SK-N-SH (cell line): ENCODE measurements around the gene LCP2. TPM values are rescaled to one million over a fixed set of nuclear protein-coding genes. Genes with fewer than 3 reads are reported as not detected.

ENCODE experiments used
- CTCF ChIA-PET: fragments of 300-600, 350-600 bp; formaldehyde crosslinking; extraction: SDS; loops from one replicate; lab custom pipeline; 2021; lab: Yijun Ruan, JAX
- POLR2A ChIA-PET: fragments of 350-600 bp; sonication (Branson Sonifier 250); formaldehyde crosslinking; extraction: SDS; loops from one replicate; lab custom pipeline; 2020; ENCODE audit warnings: antibody characterized with exemption, inconsistent platforms; lab: Yijun Ruan, JAX
- DNase-seq: peaks from one replicate; pipeline ENCODE4 v3.0.0; 2012
- H2AFZ ChIP-seq: fragments of 200-600 bp; sonication (generic); 2 replicates; pipeline ENCODE4 v1.8.1; 2016; ENCODE audit warnings: antibody characterized with exemption, mild to moderate bottlenecking, low read depth
- H3F3A ChIP-seq: fragments of 200-600 bp; sonication (generic); replicated peaks from 2 replicates; pipeline ENCODE3; 2016; ENCODE audit warnings: antibody characterized with exemption, mild to moderate bottlenecking; ENCODE audit not compliant: insufficient read depth
- H3K27ac ChIP-seq, 2 experiments: fragments of 200-500 bp in 1 of 2; fragments of 200-600 bp in 1 of 2; sonication (Bioruptor generic) in 1 of 2; sonication (generic), shearing (Covaris generic) in 1 of 2; 2 replicates each; pipeline versions ENCODE4 v1.5.1 to v1.6.1; 2014 to 2016; ENCODE audit warnings: low read depth in 2 of 2, inconsistent platforms in 1 of 2, low read length in 1 of 2, mild to moderate bottlenecking in 1 of 2, mixed read lengths in 1 of 2
- H3K27me3 ChIP-seq: fragments of 200-600 bp; sonication (generic), shearing (Covaris generic); 2 replicates; pipeline ENCODE4 v1.6.1; 2016; ENCODE audit warnings: mixed run types; ENCODE audit not compliant: insufficient read depth
- H3K36me3 ChIP-seq, 2 experiments: fragments of 200-500 bp in 1 of 2; fragments of 200-600 bp in 1 of 2; sonication (Bioruptor generic) in 1 of 2; sonication (generic) in 1 of 2; replicated peaks in 1 of 2; 2 replicates each; pipeline versions ENCODE3 to v1.5.1; 2014 to 2016; ENCODE audit warnings: low read length in 1 of 2, mild to moderate bottlenecking in 1 of 2; ENCODE audit not compliant: insufficient read depth in 2 of 2, control insufficient read depth in 1 of 2
- H3K4me1 ChIP-seq, 2 experiments: fragments of 200-500 bp in 1 of 2; fragments of 200-600 bp in 1 of 2; sonication (Bioruptor generic) in 1 of 2; sonication (generic), shearing (Covaris generic) in 1 of 2; 2 replicates each; pipeline versions ENCODE4 v1.5.1 to v1.6.1; 2014 to 2016; ENCODE audit warnings: low read depth in 1 of 2, low read length in 1 of 2, mixed run types in 1 of 2; ENCODE audit not compliant: insufficient read depth in 2 of 2, control insufficient read depth in 1 of 2
- H3K4me2 ChIP-seq: fragments of 200-600 bp; sonication (generic), shearing (Covaris generic); 2 replicates; pipeline ENCODE4 v1.6.1; 2017; ENCODE audit warnings: mixed run types
- H3K4me3 ChIP-seq, 2 experiments: fragments of 200-500 bp in 1 of 2; fragments of 200-600 bp in 1 of 2; sonication (Bioruptor generic) in 1 of 2; sonication (generic), shearing (Covaris generic) in 1 of 2; 2 replicates each; pipeline versions ENCODE4 v1.5.1 to v1.8.1; 2014 to 2016; ENCODE audit warnings: low read depth in 2 of 2, inconsistent platforms in 1 of 2, low read length in 1 of 2, mild to moderate bottlenecking in 1 of 2, mixed read lengths in 1 of 2, moderate library complexity in 1 of 2
- H3K79me2 ChIP-seq: fragments of 200-600 bp; sonication (generic); 2 replicates; pipeline ENCODE4 v1.8.1; 2017; ENCODE audit warnings: mild to moderate bottlenecking; ENCODE audit not compliant: insufficient read depth
- H3K9ac ChIP-seq: fragments of 200-600 bp; sonication (generic); 2 replicates; pipeline ENCODE4 v1.6.1; 2017; ENCODE audit warnings: mixed run types
- H3K9me2 ChIP-seq: fragments of 200-600 bp; sonication (generic); 2 replicates; pipeline ENCODE4 v1.6.1; 2017; ENCODE audit warnings: mixed run types
- H3K9me3 ChIP-seq: fragments of 200-600 bp; sonication (generic); 2 replicates; pipeline ENCODE4 v1.6.1; 2017; ENCODE audit warnings: mixed run types, mild to moderate bottlenecking, moderate library complexity
- H4K20me1 ChIP-seq: fragments of 200-600 bp; sonication (generic); 2 replicates; pipeline ENCODE4 v1.6.1; 2017; ENCODE audit warnings: mild to moderate bottlenecking, mixed run types; ENCODE audit not compliant: insufficient read depth
- ELF1 ChIP-seq: IDR thresholded peaks from 2 replicates; pipeline ENCODE4 v1.4.0; 2012
- EZH2phosphoT487 ChIP-seq: fragments of 200-600 bp; sonication (generic); IDR thresholded peaks from 2 replicates; pipeline ENCODE4 v1.6.1; 2017; ENCODE audit warnings: low read depth, mixed run types, mild to moderate bottlenecking, antibody characterized with exemption, moderate library complexity, borderline replicate concordance
- FOSL2 ChIP-seq: IDR thresholded peaks from 2 replicates; pipeline ENCODE4 v1.4.0; 2012; ENCODE audit warnings: low read depth, mild to moderate bottlenecking, moderate library complexity, borderline replicate concordance
- FOXJ3 ChIP-seq: sonication (generic); formaldehyde crosslinking; IDR thresholded peaks from 2 replicates; pipeline ENCODE4 v1.5.1; 2020; ENCODE audit warnings: mild to moderate bottlenecking, missing genetic modification reagents
- FOXM1 ChIP-seq: IDR thresholded peaks from 2 replicates; pipeline ENCODE4 v1.4.0; 2012; ENCODE audit warnings: low read depth, mild to moderate bottlenecking
- IRF3 ChIP-seq: fragments of 150-350 bp; IDR thresholded peaks from 2 replicates; pipeline ENCODE4 v1.6.1; 2016; ENCODE audit warnings: mild to moderate bottlenecking, low read depth, low read length
- JUND ChIP-seq: IDR thresholded peaks from 2 replicates; pipeline ENCODE4 v1.4.0; 2012
- MEF2A ChIP-seq: IDR thresholded peaks from 2 replicates; pipeline ENCODE4 v1.4.0; 2012; ENCODE audit warnings: low read depth, borderline replicate concordance
- MXI1 ChIP-seq: IDR thresholded peaks from 2 replicates; pipeline ENCODE4 v1.6.1; 2012; ENCODE audit warnings: mild to moderate bottlenecking, low read depth, low read length, improper control_type of control experiment
- NFIC ChIP-seq: IDR thresholded peaks from 2 replicates; pipeline ENCODE4 v1.4.0; 2012; ENCODE audit warnings: borderline replicate concordance
- PBX3 ChIP-seq: IDR thresholded peaks from 2 replicates; pipeline ENCODE4; 2012
- REST ChIP-seq: IDR thresholded peaks from 2 replicates; pipeline ENCODE4 v1.6.1; 2012; ENCODE audit warnings: mild to moderate bottlenecking, low read depth, low read length, moderate library complexity
- RFX5 ChIP-seq: IDR thresholded peaks from 2 replicates; pipeline ENCODE4 v1.6.1; 2012; ENCODE audit warnings: mild to moderate bottlenecking, improper control_type of control experiment, low read length
- RXRA ChIP-seq: IDR thresholded peaks from 2 replicates; pipeline ENCODE4 v1.4.0; 2012; ENCODE audit warnings: low read depth, mild to moderate bottlenecking, borderline replicate concordance
- SIN3A ChIP-seq: IDR thresholded peaks from 2 replicates; pipeline ENCODE4 v1.6.1; 2012; ENCODE audit warnings: low read depth, mild to moderate bottlenecking, low read length, moderate library complexity, borderline replicate concordance
- USF1 ChIP-seq: IDR thresholded peaks from 2 replicates; pipeline ENCODE4 v1.4.0; 2012; ENCODE audit warnings: low read depth, borderline replicate concordance
- USF2 ChIP-seq: fragments of 150-350 bp; IDR thresholded peaks from 2 replicates; pipeline ENCODE4 v1.6.1; 2017; ENCODE audit warnings: antibody characterized with exemption, low read length, low read depth, borderline replicate concordance
- YY1 ChIP-seq: IDR thresholded peaks from 2 replicates; pipeline ENCODE4 v1.4.0; 2012; ENCODE audit warnings: low read depth, mild to moderate bottlenecking
- WGBS: methylation state at CpG from one replicate; pipeline ENCODE4 v1.1.6; 2017; ENCODE audit warnings: low lambda C conversion rate; 5-methylcytosine and 5-hydroxymethylcytosine counted together
- polyA plus RNA-seq, 3 experiments: library from polyadenylated mRNA; depleted of rRNA; stranded (reverse); fragments of >200 nt; gene quantifications; 2 replicates each; pipeline ENCODE4 v1.2.3, GENCODE V29; 2012

The LCP2 gene
- polyA plus RNA-seq, 1 of the 3 experiments (the other 2 are of a cell fraction) = not detected

- no peak for TF ChIP-seq MEF2A
- no peak for TF ChIP-seq RXRA
- no peak for TF ChIP-seq FOSL2
- TF ChIP-seq FOXM1 = no peak
- no peak for TF ChIP-seq USF1
- TF ChIP-seq FOXJ3 = no peak
- no peak for TF ChIP-seq SIN3A
- no peak for TF ChIP-seq MXI1
- TF ChIP-seq EZH2phosphoT487 = no peak
- no peak for TF ChIP-seq ELF1
- no peak for TF ChIP-seq PBX3
- no peak for TF ChIP-seq RFX5
- TF ChIP-seq YY1 = no peak
- no peak for TF ChIP-seq NFIC
- no peak for TF ChIP-seq USF2
- no peak overlapping the region for H3K9ac ChIP-seq
- no peaks in the 10 kb centered on the region for H3K79me2 ChIP-seq
- no peak overlapping the region for H3K27ac ChIP-seq
- H3K36me3 ChIP-seq = no peaks in the 10 kb centered on the region
- WGBS = 72% methylated on average over 6 of the region's 6 CpGs
- H2AFZ ChIP-seq = no peak overlapping the region
- no peak for DNase-seq
- ChIA-PET CTCF (no interaction called here), POLR2A (no interaction called here)
- no peaks in the 10 kb centered on the region for H4K20me1 ChIP-seq
- H3K27me3 ChIP-seq = no peaks in the 10 kb centered on the region
- no peaks in the 10 kb centered on the region for H3K9me3 ChIP-seq
- H3K4me1 ChIP-seq = no peaks in the 10 kb centered on the region; a peak in 1 of 4 replicates
- no peaks in the 10 kb centered on the region for H3K9me2 ChIP-seq
- H3K4me3 ChIP-seq = no peak overlapping the region
- no peak overlapping the region for H3K4me2 ChIP-seq
- H3F3A ChIP-seq = no peaks in the 10 kb centered on the region
These were observed 38.5 kb upstream of the LCP2 start for GRCh38 chr5:170336065-170336464.

GRCh38 chr5:170334626-170335025, 37.0 kb upstream of the LCP2 start:
- no peaks in the 10 kb centered on the region; a peak in 1 of 4 replicates for H3K4me1 ChIP-seq
- TF ChIP-seq YY1 = no peak
- no peak for TF ChIP-seq FOSL2
- no peak for TF ChIP-seq IRF3
- no peak for TF ChIP-seq REST
- TF ChIP-seq FOXJ3 = no peak
- TF ChIP-seq JUND = no peak
- TF ChIP-seq USF1 = no peak
- DNase-seq = no peak
- H3K27ac ChIP-seq = no peak overlapping the region
- no peaks in the 10 kb centered on the region for H3F3A ChIP-seq
- H3K9me3 ChIP-seq = no peaks in the 10 kb centered on the region
- H3K4me3 ChIP-seq = no peak overlapping the region
- no peak overlapping the region for H2AFZ ChIP-seq
- no peaks in the 10 kb centered on the region for H3K79me2 ChIP-seq
- ChIA-PET CTCF (interaction anchor here (0.8 to 1.1 kb wide), 4 partner anchors 14 to 100 kb away, joined by 3 read pairs; no protein-coding TSS in a partner anchor), POLR2A (no interaction called here)
- H3K4me2 ChIP-seq = no peak overlapping the region
- no peaks in the 10 kb centered on the region for H4K20me1 ChIP-seq
- H3K9ac ChIP-seq = no peak overlapping the region
- 67% methylated on average over 5 of the region's 5 CpGs for WGBS
- no peaks in the 10 kb centered on the region for H3K36me3 ChIP-seq
- no peaks in the 10 kb centered on the region for H3K9me2 ChIP-seq
- no peaks in the 10 kb centered on the region for H3K27me3 ChIP-seq
